Measurements from ENCODE around the gene CENPX. TPM values are rescaled to one million over a fixed set of nuclear protein-coding genes. Genes with fewer than 3 reads are reported as not detected.

The CENPX gene
- total RNA-seq, 2 donors from 2014 or later: 91.1 to 238 TPM

DNA sequence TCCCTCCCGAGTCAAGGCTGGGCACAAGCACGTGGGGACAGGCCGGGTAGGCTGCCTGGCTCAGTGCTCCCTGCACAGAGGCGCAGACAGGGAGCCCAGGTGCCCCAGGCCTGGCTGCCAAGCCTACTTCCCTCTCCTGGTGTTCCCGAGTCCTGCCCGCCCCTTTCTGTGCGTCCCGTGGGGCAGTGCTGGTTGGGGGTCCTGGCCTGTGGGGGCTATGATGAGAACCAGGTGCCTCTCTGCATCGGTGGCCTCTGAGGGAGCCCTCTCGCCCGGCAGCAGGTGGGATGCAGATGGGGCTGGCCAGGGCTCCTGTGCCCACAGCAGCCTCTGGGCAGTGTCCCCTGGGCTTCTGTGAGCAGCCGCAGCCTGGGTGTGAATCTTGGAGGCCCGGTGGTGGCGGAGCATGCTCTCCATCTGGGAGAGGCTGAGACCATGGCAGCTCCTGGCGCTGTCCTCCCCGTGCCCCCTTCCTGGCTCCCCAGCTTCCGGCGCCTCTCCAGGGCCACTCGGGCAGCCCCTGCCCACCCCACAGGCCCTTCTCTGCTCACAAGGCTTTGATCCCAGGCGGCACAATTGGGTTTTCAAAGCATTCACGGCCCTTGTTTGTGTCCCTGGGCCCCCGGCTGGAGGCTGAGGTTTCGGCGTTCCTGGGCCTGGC is 7.2 kb downstream of the CENPX start:
- Histone ChIP-seq H3K27me3 (no peaks in the 10 kb centered on the region), H3K4me1 (no peaks in the 10 kb centered on the region), H3K9ac (ENCODE audit: low read depth in 2 of 2, low read length in 2 of 2) (no peak overlapping the region), H3K27ac (no peak overlapping the region), H3K4me3 (no peak overlapping the region), H3K36me3 (no peaks in the 10 kb centered on the region), H3K9me3 (no peaks in the 10 kb centered on the region)
- intact Hi-C loops (cut with DNase I): no loop called here
- TF ChIP-seq, protein P1, sequence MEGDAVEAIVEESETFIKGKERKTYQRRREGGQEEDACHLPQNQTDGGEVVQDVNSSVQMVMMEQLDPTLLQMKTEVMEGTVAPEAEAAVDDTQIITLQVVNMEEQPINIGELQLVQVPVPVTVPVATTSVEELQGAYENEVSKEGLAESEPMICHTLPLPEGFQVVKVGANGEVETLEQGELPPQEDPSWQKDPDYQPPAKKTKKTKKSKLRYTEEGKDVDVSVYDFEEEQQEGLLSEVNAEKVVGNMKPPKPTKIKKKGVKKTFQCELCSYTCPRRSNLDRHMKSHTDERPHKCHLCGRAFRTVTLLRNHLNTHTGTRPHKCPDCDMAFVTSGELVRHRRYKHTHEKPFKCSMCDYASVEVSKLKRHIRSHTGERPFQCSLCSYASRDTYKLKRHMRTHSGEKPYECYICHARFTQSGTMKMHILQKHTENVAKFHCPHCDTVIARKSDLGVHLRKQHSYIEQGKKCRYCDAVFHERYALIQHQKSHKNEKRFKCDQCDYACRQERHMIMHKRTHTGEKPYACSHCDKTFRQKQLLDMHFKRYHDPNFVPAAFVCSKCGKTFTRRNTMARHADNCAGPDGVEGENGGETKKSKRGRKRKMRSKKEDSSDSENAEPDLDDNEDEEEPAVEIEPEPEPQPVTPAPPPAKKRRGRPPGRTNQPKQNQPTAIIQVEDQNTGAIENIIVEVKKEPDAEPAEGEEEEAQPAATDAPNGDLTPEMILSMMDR (IDR thresholded peaks at IDR 0.05): no peak
- no peak for DNase-seq

- H3K9ac ChIP-seq (ENCODE audit: low read depth in 2 of 2, low read length in 2 of 2): no peak overlapping the region
- intact Hi-C loops (cut with DNase I): no loop called here
These were observed 7.7 kb downstream of the CENPX start for GRCh38 chr17:82014971-82015310.

GRCh38 chr17:82014432-82014831 is 8.2 kb downstream of the CENPX start:
- Histone ChIP-seq H3K27me3 (no peaks in the 10 kb centered on the region), H3K27ac (no peak overlapping the region), H3K36me3 (no peaks in the 10 kb centered on the region)

More at GRCh38 chr17:82014971-82015310, 7.7 kb downstream of the CENPX start:
- TF ChIP-seq, protein P1 (IDR thresholded peaks at IDR 0.05): no peak
- H3K4me3 ChIP-seq: no peak overlapping the region
- H3K4me1 ChIP-seq: no peaks in the 10 kb centered on the region
- H3K9me3 ChIP-seq: no peaks in the 10 kb centered on the region
- no peak for DNase-seq
- no peaks in the 10 kb centered on the region for H3K27me3 ChIP-seq
- H3K27ac ChIP-seq: no peak overlapping the region
- no peaks in the 10 kb centered on the region for H3K36me3 ChIP-seq

DNA sequence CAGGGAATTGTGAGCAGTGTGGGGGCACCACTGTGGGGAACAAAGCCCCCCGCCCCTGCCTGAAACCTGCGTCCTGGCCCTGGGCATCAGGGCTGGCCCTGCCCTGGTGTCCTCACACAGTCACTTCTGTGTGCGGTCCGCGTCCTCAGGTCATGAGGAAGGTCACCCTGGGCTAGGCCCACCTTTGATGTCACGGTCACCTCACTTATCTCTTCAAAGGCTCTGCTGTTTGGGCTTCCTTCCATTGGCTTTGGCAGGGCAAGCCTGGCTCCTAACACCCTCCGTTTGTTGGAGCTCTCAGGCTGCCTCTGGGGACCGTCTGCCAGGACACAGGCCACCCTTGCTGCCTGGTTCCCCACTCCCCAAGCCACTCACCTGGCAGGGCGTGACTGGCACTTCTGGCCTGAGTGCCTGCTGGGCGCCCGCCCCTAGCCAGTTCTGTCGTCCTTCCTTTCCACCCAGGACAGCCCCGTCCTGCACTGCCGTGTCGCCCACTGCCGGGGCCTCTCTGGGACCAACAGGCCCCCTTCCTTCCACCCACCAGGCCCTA is 8.8 kb downstream of the CENPX start:
- DNase-seq: no peak
- H3K27me3 ChIP-seq: no peaks in the 10 kb centered on the region
- H3K4me3 ChIP-seq: no peak overlapping the region
- TF ChIP-seq, protein P1 (IDR thresholded peaks at IDR 0.05): no peak
- no peaks in the 10 kb centered on the region for H3K36me3 ChIP-seq
- H3K9ac ChIP-seq (ENCODE audit: low read depth in 2 of 2, low read length in 2 of 2): no peak overlapping the region
- no peaks in the 10 kb centered on the region for H3K9me3 ChIP-seq
- no peaks in the 10 kb centered on the region for H3K4me1 ChIP-seq
- intact Hi-C loops (cut with DNase I): no loop called here
- no peak overlapping the region for H3K27ac ChIP-seq

More at GRCh38 chr17:82014432-82014831, 8.2 kb downstream of the CENPX start:
- Histone ChIP-seq H3K4me3 (no peak overlapping the region), H3K9ac (ENCODE audit: low read depth in 2 of 2, low read length in 2 of 2) (no peak overlapping the region), H3K9me3 (no peaks in the 10 kb centered on the region), H3K4me1 (no peaks in the 10 kb centered on the region)
- DNase-seq: no peak
- intact Hi-C loops (cut with DNase I): no loop called here
- TF ChIP-seq, protein P1 (IDR thresholded peaks at IDR 0.05): no peak

DNA sequence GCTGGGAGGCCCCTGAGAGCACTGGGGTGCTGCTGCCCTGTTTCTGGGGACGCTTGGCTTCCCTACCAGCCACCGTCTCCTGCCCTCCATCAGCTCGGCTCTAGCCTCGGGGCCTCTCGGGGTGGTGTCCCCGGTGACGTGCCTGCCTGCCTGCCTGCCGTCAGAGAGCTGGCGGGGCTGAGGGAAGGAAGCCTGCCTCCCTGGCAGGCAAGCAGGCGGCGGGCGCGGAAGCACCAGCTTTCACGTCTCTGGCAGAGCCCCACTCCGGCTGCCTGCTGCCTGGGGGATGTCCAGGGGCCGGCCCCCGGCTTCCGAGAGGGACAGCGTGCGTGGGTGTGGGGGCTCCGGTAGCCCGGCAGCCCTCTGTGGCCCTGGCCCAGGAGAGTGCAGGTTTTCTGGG is 9.3 kb downstream of the CENPX start:
- TF ChIP-seq, protein P1 (IDR thresholded peaks at IDR 0.05): no peak
- H3K4me1 ChIP-seq: no peaks in the 10 kb centered on the region
- H3K27ac ChIP-seq: no peak overlapping the region
- no peak overlapping the region for H3K4me3 ChIP-seq
- no peaks in the 10 kb centered on the region for H3K36me3 ChIP-seq
- H3K9ac ChIP-seq (ENCODE audit: low read depth in 2 of 2, low read length in 2 of 2): no peak overlapping the region
- no peaks in the 10 kb centered on the region for H3K27me3 ChIP-seq
- H3K9me3 ChIP-seq: no peaks in the 10 kb centered on the region
- DNase-seq: no peak
- intact Hi-C loops (cut with DNase I): no loop called here

Measured in colonic mucosa (tissue), 4 donors.